ENCODE results near the gene ISG20L2.

- TF ChIP-seq NFIC (IDR thresholded peaks at IDR 0.05) = no peak
- TF ChIP-seq EP300 (IDR thresholded peaks at IDR 0.05; ENCODE audit: borderline replicate concordance) = no peak
- TF ChIP-seq TAF1 (IDR thresholded peaks at IDR 0.05; ENCODE audit: low read depth) = no peak
- no peak for TF ChIP-seq CEBPB (IDR thresholded peaks at IDR 0.05)
- no peak for TF ChIP-seq RAD21 (IDR thresholded peaks at IDR 0.05; ENCODE audit: low read depth)
- no peak for TF ChIP-seq TCF12 (IDR thresholded peaks at IDR 0.05; ENCODE audit: low read depth)
- TF ChIP-seq REST (IDR thresholded peaks at IDR 0.05; ENCODE audit: low read depth) = no peak
- no peak for TF ChIP-seq CREB1 (IDR thresholded peaks at IDR 0.05; ENCODE audit: low read depth)
- no peak for TF ChIP-seq YY1 (IDR thresholded peaks at IDR 0.05; ENCODE audit: low read depth)
- TF ChIP-seq MAX (IDR thresholded peaks at IDR 0.05) = no peak
- no peak for TF ChIP-seq ZBTB7A (IDR thresholded peaks at IDR 0.05; ENCODE audit: low read depth)
- no peak for TF ChIP-seq TEAD4 (IDR thresholded peaks at IDR 0.05)
- no peak for TF ChIP-seq USF1 (IDR thresholded peaks at IDR 0.05)
- TF ChIP-seq EGR1 (IDR thresholded peaks at IDR 0.05) = no peak
Observed at GRCh38 chr1:156709031-156709430, 19.5 kb downstream of the ISG20L2 start.

All from Ishikawa (cell line).